Measurements from ENCODE around the gene SLFN13.
"Not testable (repeated sequence)": the region's sequence is repeated elsewhere in the genome, so short reads cannot be mapped to it uniquely, and the experiment has no call there.

Gene SLFN13, protein sequence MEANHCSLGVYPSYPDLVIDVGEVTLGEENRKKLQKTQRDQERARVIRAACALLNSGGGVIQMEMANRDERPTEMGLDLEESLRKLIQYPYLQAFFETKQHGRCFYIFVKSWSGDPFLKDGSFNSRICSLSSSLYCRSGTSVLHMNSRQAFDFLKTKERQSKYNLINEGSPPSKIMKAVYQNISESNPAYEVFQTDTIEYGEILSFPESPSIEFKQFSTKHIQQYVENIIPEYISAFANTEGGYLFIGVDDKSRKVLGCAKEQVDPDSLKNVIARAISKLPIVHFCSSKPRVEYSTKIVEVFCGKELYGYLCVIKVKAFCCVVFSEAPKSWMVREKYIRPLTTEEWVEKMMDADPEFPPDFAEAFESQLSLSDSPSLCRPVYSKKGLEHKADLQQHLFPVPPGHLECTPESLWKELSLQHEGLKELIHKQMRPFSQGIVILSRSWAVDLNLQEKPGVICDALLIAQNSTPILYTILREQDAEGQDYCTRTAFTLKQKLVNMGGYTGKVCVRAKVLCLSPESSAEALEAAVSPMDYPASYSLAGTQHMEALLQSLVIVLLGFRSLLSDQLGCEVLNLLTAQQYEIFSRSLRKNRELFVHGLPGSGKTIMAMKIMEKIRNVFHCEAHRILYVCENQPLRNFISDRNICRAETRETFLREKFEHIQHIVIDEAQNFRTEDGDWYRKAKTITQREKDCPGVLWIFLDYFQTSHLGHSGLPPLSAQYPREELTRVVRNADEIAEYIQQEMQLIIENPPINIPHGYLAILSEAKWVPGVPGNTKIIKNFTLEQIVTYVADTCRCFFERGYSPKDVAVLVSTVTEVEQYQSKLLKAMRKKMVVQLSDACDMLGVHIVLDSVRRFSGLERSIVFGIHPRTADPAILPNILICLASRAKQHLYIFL

GRCh38 chr17:35448214-35448898, at the start of gene SLFN13:
TSS of gene SLFN13 (minus strand) at chr17:35448766. CDS start at chr17:35445680, 3,086 bp downstream.
- DNase-seq: peak; percentile 83

DNA sequence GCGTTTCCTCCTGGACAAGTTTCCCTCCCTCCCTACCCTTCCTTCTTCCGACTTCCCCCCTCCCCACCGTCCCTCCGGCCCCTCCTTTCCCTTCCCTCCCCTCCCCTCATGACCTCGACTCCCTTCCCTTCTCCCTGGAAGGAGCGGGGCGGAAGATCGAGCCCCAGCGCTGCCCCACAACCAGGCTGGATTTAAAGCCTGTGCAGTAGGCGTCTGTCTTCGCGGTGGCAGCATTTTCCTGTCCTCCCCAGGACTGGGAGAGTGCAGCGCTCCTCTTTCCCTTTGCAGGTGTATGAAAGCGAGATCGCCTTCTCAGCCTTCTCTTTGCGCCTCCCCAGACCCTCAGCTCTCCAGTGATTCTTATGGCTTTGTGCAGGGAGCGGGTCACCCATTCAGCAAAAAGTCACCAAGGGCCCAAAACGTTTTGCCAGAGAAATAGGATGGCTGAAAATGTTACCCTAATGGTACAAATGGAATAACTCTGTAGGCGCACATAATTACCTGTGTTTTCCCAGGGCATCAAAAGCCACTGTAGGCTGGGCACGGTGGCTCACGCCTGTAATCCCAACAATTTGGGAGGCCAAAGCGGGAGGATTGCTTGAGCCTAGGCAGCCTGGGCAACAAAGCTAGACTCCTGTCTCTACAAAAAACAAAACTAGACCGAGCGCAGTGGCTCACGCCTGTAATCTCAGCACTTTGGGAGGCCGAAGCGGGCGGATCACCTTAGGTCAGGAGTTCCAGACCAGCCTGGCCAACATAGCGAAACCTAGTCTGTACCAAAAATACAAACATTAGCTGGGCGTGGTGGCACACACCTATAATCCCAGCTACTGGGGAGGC, 48.1 kb upstream of the SLFN13 start:
- no peak for DNase-seq

- no peak for DNase-seq
Measured at GRCh38 chr17:35493040-35493439, 44.5 kb upstream of the SLFN13 start.

- no peak for DNase-seq
Measured at GRCh38 chr17:35491417-35491816, 42.9 kb upstream of the SLFN13 start.

DNA sequence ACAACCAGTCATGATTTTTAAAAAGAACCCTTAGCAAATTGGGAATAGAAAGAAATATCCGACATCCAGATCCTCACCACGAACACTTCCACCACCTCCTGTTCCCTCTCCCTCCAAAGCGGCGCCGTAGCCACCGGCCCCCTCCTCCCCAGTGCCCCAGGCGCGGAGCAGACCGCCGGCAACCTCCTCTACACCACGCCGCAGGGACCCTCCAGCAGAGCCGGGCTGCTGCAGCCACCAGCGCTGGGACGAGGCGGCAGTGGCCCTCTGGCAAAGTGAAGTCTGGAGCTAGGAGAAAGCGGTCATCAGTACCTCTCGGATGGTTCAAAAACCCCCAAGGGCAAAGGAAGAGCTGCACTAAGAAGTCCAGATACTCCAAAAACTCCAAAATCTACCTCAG, 41.4 kb upstream of the SLFN13 start:
- no peak for DNase-seq

GRCh38 chr17:35488991-35489390, 40.4 kb upstream of the SLFN13 start:
- no peak for DNase-seq

DNA sequence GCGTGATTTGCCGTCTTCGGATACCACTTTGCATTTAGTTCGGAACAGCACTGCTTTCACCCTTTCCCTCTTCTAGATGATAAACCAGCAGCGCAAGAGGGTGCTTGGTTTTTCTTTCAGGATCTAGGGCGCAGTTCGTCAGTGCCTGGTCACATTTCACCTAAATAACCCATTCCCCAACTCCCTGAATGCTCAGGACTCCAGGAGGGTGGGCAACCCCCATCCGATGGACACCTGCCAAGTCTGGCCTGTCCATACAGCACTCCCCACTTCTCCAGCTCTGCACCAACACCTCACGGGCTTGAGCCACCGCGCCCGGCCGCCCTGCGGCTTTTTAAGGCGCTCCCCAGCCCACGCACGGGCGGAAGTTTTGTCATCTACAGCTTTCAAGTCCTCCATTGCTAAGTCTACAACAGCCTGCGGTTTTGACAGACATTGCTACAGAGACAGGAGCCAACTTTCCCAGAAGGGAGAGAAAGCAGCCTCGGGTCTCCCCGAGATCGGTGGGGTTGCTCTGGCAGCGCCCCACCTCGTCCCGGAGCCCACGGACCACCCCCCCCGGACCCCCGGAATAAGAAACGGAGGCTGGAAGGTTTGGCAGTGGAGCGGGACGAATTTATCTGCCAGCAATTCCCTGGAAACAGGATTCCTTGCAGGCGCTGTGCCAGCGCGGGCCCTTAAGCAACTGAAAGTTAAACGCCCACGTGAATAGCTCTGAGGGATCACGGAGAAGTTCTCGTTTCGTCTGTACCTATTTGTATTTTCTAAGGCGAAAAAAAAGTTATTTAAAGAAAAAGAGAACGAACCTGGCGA, 38.6 kb upstream of the SLFN13 start:
- peak; percentile 71 for DNase-seq

DNA sequence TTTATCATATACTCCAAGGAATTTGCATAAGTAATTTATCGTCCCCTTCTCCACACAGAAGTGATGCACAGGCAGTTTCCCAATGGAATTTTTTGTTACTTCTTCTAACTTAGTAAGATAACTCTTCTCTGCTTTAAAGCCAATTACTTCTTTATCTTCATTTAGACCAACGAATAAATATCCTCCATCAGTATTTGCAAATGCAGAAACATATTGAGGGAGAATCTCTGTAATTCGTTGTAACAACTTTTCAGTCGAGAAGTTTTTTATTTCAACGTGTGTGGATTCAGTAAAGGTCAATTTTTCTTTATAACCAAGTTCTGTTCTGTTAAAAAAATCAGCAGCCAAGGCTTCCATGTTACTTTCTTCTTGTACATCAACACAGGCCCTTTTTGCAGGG, 30.7 kb upstream of the SLFN13 start:
- DNase-seq: no peak

GRCh38 chr17:35477248-35477647, 28.7 kb upstream of the SLFN13 start:
- DNase-seq: no peak

- DNase-seq: no peak
Measured at GRCh38 chr17:35476283-35476820, 27.8 kb upstream of the SLFN13 start.

GRCh38 chr17:35468475-35468874, 19.9 kb upstream of the SLFN13 start:
- DNase-seq: no peak

- peak; percentile 18 for DNase-seq
Measured at GRCh38 chr17:35467824-35468223, 19.3 kb upstream of the SLFN13 start.

DNA sequence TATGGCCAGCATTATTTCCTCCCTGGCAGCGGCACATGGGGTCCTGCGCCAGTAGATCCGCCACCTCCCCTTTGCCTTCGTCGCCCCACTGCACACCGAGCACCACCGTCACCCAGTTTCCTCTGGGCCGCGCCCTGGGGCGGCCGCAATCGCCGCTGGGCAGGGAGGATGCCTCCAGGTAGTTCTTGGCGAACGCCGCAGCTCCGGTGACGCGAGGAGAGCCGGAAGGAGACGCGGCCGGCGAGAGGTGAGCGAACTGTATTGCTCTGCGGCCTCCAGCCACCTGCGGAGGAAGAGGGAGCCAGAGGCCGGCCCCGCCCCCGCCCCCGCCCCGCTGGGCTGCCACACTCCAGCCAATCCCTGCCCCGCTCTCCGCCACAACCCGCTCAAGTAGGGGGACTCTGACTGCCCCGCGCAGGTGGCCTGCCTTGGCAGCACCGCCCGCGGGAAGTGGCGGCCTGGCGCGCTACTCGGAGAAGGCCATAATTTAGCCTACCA, 11.8 kb upstream of the SLFN13 start:
- DNase-seq: peak; percentile 86

- DNase-seq: not testable (repeated sequence)
Measured at GRCh38 chr17:35454035-35454434, 5.5 kb upstream of the SLFN13 start.

DNA sequence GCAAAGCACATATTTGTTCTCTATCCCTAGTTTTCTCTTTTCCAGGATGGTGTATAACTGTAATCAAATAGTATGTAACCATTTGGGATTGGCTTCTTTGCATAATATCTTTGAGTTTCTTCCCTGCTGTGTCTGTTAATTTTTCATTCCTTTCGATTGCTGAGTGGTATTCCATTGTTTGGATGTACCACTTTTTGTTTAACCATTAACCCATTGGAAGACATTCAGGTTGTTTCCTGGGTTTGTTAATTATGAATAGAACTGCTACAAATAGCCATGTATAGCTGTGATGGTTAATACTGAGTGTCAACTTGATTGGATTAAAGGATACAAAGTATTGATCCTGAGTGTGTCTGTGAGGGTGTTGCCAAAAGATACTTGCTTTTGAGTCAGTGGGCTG, 4.6 kb upstream of the SLFN13 start:
- no peak for DNase-seq

DNA sequence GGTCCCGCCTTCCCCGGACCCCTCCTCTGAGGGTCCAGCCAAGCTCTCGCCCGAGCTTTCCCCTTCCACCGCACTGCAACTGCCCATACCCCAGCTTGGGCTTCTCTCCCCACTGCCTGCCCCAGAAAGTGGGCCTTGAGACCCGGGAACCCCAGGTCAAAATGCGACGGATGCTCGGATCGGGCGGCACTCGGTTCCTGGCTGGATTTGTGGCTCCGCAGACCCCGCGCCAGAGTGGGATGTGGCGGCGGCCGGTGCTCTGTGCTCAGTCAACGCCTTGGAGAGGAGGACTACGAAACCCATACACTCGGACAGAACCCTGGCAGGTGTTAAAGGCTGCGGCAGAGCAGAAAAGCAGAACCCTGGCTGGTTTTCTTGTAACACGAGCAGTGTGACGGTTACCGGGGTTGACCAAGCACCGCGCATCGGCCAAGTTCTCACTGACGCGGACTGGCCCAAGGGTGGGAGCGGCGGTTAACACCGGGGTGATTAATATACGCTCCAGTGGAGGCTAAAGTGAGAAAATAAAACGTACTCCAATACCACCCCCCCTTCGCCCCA, 885 bp upstream of the SLFN13 start:
- DNase-seq: peak; percentile 51

- DNase-seq: no peak
Measured at GRCh38 chr17:35448899-35449227, 297 bp upstream of the SLFN13 start.

GRCh38 chr17:35447499-35447898, 1.1 kb downstream of the SLFN13 start:
- no peak for DNase-seq

GRCh38 chr17:35438433-35438832, 10.1 kb downstream of the SLFN13 start:
- DNase-seq: no peak

- peak; percentile 61 for DNase-seq
Measured at GRCh38 chr17:35433075-35433894, 15.3 kb downstream of the SLFN13 start.
